Inflammatory macrophage treated with lipopolysaccharide for 4 hours (primary cell): ENCODE results near the gene NOMO2.
"Not testable (repeated sequence)": the region's sequence is repeated elsewhere in the genome, so short reads cannot be mapped to it uniquely, and the experiment has no call there.

Experiments used
- DNase-seq: peaks from one replicate; pipeline ENCODE4 v3.0.0-alpha.2; 2020

Gene NOMO2

GRCh38 chr16:18498430-18498829, 63.5 kb downstream of the NOMO2 start:
- DNase-seq = not testable (repeated sequence)

DNA sequence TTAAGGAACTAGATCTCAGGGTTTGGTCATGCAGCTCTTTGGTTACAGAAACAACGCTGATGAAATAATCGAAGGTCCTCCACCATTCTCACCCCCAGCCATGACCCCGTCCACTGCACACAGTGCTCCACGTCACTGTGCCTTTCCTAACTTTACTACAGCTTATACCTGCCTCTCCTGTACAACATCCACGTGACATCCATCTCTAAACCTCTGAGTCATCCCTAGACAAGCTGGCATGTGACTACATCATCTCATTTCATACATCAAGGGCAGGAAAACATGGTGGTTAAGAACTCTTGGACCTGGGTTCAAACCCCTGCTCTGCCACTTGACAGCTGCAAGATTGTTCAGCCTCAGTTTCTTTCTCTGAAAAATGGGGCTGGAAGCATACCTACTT, 64.9 kb downstream of the NOMO2 start:
- DNase-seq = not testable (repeated sequence)

DNA sequence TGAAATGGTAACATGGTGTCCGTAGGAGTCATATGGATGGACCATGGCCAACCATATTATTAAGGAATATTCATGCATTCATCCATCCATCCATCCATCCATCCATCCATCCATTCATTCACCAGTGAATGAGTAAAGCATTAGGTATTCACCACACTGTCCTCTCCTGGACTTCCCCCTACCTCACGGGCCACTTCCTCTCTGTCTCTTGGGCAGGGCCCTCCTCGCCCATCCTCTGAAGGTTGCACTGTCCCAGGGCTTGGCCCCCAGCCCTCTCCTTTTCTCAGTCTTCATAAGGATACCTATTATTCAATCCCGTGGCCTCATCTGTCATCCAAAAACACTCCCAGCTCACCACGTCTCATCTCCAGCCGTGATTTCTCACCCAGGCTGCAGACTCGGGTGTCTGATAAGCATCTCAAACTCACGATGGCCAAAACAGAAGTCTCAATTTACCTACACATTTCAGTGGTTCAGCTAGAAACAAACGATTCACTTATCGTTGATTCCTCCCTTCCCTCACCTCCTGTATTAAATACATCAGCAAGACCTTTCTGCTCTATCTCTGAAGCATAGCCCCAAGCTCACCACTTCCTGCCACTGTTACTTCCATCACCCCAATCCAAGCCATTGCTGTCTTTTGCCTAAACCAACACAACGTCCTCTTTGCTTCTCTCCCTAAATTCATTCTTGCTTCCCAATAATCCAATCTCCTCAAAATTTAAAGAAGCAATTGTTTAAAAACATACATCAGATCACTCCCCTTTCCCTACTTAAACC, 69.6 kb downstream of the NOMO2 start:
- not testable (repeated sequence) for DNase-seq

GRCh38 chr16:18436025-18436424, 125.9 kb downstream of the NOMO2 start:
- not testable (repeated sequence) for DNase-seq

DNA sequence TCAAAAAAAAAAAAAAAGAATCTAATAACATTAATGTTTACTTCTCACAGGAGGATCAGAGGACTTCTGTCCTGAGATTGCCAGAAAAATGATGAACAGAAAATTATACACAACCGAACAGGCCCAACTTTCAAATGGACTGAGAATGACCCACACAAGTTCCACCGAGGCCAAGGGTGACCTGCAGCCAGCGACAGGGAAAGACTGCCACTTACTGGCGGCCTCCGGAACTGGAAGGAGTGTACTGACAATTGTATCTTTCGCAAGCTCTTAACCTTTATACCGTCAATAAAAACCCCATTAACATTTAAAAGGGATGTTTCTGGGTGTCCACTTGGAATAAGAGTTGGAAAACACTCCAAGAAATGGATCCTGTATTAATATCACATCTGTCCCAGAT, 146.1 kb downstream of the NOMO2 start:
- not testable (repeated sequence) for DNase-seq

DNA sequence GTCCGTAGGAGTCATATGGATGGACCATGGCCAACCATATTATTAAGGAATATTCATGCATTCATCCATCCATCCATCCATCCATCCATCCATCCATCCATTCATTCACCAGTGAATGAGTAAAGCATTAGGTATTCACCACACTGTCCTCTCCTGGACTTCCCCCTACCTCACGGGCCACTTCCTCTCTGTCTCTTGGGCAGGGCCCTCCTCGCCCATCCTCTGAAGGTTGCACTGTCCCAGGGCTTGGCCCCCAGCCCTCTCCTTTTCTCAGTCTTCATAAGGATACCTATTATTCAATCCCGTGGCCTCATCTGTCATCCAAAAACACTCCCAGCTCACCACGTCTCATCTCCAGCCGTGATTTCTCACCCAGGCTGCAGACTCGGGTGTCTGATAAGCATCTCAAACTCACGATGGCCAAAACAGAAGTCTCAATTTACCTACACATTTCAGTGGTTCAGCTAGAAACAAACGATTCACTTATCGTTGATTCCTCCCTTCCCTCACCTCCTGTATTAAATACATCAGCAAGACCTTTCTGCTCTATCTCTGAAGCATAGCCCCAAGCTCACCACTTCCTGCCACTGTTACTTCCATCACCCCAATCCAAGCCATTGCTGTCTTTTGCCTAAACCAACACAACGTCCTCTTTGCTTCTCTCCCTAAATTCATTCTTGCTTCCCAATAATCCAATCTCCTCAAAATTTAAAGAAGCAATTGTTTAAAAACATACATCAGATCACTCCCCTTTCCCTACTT, 152.2 kb downstream of the NOMO2 start:
- DNase-seq = not testable (repeated sequence)

DNA sequence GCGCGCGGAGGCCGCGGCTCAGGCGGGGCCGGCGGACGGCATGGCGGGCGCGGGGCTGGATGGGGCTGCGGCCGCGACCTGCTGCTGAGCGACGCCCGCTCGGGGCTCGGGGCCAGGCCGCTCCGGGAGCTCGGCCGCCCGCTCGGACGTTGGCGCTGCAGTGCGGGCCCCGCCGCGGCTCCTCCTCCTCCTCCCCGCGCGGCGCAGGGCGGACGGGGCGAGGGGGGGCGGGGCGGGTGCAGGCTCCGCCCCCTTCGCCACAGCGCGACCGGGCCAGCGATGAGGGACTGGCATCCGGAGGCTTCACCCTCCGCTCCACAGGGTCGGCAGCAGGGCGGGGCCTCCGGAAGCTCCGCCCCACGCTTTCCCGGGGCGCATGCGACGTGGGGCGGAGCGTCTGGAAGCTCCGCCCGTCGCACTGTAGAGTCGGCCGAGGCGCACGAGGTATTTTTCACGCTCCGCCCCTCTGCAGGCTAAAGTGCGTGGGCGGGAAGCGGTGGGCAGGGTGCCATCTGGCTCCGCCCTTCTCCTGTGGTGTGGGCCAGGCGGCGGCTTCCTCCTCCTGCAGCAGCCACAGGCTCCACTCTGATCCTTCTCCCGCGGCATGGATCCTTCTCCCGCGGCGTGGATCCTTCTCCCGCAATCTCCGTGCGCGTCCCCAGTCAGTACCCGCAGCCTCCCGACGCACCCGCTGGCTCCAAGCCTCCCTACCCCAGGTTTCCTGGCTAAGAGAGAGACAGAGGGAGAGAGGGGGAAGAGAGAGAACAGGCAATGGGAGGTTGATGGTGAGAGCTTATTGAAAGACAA, 159.8 kb downstream of the NOMO2 start:
- DNase-seq = not testable (repeated sequence)

GRCh38 chr16:18401159-18401558, 160.7 kb downstream of the NOMO2 start:
- not testable (repeated sequence) for DNase-seq

GRCh38 chr16:18394363-18394762, 167.5 kb downstream of the NOMO2 start:
- DNase-seq = not testable (repeated sequence)

DNA sequence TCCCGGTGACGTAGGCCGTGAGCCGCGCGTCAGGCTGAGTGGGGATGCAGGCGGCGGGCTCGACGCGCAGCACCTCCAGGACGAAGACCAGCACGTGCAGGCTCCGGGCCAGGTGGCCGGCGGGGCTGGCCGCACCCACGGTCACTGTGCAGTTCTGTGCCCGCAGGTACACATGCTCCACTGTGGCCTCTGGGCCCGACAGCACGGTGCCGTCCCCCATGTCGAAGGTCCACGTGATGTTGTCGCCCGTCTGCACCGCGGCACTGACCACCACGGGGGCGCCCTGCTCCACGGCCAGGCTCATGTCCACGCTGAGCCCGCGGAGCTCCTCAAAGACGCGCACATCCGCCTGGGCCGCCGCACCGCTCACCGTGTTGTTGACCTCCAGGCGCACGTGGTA, 174.1 kb downstream of the NOMO2 start:
- DNase-seq = not testable (repeated sequence)

DNA sequence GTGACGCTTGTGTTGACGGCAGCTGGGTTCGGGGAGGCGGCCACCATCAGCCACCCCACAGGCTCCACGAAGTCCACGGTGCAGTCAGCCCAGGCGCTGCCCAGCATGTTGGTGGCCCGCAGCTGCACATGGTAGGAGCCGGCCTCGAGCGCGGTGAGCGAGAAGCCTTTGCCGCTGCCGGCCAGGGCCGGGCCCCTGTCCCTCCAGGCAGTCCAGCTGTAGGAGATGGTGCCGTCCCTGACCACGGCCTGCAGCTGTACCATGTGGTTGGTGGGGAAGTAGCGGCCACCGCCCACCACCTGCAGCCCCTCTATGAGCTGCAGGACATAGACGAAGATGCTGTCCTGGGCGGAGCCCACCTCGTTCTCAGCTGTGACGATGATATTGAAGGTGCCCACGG, 175.4 kb downstream of the NOMO2 start:
- DNase-seq = not testable (repeated sequence)

DNA sequence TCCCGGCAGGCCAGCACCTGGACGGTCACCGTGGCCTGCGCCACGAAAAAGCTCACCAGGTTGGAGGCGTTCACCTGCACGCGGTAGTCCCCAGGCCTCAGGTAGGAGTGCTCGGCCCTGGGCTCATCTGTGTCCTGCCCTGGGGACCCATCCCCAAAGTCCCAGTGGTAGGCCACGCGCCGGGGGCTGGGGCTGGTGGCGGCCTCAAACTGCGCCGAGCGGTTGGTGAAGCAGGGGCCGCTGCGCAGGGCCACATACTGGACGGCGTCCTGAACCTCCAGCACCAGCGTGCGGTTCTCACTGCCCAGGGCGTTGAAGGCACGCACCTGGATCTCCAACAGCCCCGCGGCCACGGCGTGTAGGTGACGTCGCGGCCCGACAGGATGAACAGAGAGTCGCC, 176.6 kb downstream of the NOMO2 start:
- DNase-seq = not testable (repeated sequence)

GRCh38 chr16:18384869-18385268, 177.0 kb downstream of the NOMO2 start:
- not testable (repeated sequence) for DNase-seq

DNA sequence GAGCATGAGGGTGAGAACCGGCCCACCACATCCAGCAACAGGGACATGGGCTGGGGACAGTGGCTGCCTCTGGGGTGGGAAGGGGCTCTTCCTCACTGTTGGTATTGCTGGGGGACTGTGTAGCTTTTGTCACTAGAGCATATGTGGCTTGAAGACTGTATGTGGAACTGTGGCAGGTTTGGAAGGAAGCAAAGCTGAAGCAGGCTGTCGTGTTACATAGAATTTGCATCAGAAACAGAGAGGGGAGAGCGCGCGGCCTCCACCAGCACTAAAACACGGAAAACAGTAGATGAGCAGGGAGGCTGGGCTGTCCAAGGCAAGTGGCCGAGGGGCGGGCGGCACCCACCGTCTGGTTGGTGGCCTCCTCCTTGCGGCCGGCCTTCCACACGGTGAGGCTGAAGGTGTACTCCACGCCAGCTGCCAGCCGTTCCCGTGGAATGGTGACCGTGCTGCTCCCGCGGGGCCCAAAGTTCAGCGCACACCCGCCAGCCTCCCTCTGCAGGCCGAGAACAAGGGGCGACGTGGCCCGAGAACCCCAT, 177.7 kb downstream of the NOMO2 start:
- DNase-seq = not testable (repeated sequence)

GRCh38 chr16:18382696-18383095, 179.2 kb downstream of the NOMO2 start:
- not testable (repeated sequence) for DNase-seq
